Measurements from ENCODE around the gene BRD3OS.

- TF ChIP-seq, protein P1, sequence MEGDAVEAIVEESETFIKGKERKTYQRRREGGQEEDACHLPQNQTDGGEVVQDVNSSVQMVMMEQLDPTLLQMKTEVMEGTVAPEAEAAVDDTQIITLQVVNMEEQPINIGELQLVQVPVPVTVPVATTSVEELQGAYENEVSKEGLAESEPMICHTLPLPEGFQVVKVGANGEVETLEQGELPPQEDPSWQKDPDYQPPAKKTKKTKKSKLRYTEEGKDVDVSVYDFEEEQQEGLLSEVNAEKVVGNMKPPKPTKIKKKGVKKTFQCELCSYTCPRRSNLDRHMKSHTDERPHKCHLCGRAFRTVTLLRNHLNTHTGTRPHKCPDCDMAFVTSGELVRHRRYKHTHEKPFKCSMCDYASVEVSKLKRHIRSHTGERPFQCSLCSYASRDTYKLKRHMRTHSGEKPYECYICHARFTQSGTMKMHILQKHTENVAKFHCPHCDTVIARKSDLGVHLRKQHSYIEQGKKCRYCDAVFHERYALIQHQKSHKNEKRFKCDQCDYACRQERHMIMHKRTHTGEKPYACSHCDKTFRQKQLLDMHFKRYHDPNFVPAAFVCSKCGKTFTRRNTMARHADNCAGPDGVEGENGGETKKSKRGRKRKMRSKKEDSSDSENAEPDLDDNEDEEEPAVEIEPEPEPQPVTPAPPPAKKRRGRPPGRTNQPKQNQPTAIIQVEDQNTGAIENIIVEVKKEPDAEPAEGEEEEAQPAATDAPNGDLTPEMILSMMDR (IDR thresholded peaks at IDR 0.05; ENCODE audit: low read depth, low read length): no peak
- TF ChIP-seq EZH2phosphoT487 (IDR thresholded peaks at IDR 0.05; ENCODE audit: low read depth): no peak
Measured at GRCh38 chr9:134048582-134048968, 23.3 kb downstream of the BRD3OS start.

Measured in OCI-LY3 (cell line).